ENCODE data around the gene ENSA.

DNA sequence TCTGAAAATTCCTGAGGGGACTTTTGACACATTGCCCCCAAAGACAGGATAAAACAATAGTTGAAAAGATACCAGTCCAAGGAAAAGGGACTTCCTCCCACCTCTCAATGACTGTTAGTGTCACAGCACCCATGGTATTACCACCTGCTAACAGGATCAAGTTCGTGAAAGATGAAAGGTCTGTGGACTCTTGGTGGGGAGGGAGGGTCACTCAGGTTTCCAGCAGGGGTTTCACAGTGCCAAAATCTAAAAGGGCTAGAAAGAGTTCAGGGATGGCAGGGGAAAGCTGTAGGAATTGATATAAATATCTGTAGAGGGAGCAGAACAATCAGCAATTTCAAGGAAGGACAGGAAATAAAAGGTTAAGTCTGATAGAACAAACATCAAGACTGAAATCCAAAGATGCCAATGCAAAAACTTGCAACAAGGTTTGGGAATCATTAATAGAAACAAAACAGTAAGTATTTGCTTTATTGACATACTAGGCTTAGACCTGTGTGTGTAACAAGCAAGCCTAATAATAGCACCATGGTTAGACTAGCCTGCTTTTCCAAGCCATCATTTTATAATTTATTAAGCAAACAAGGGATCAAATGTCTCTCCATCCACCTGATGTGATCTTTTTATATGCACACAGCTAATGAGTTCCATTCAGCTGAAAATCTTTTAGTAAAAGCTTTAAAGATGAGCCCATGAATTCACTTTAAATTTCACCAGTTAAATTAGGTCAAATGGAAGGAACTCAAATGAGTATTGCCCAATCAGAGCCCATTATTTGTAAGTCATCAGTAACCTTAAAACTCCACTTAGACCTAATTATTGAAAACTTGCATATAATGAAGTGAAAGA, 53.7 kb downstream of the ENSA start:
- TF ChIP-seq POLR2A (IDR thresholded peaks at IDR 0.05; ENCODE audit: low read length) (peak; percentile 17), GATA1 (IDR thresholded peaks at IDR 0.05; ENCODE audit: low read depth, low read length) (no peak)
